GM18861 (cell line): Measurements from ENCODE around the gene KDSR.

Source experiments
- ATAC-seq: cut with Tn5 transposase; IDR thresholded peaks from one replicate; pipeline ENCODE4 v1.9.1; 2021; ENCODE audit not compliant: unreplicated experiment

KDSR gene

DNA sequence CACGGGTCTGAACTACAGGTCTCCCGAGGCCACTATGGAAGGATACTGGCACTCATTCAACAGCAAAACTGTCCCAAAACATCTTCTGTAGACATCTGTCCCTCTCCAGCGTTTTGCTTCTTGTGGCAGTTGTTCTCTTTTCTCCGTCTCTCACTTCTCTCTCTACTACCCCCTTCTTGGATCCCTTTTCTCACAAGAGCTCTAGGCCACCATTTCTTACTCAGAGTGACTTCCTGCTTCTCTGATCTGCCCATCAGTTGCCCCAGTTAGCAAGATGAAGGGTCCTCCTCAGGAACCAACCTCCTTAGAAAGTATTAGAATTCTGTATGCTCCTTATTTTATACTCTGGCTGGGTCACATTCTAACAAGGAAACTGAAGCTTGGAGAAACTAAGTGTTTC lies 80.1 kb downstream of the KDSR start:
- no peak for ATAC-seq

- ATAC-seq = peak; percentile 87
Observed at GRCh38 chr18:63284827-63285733, 81.9 kb downstream of the KDSR start.

GRCh38 chr18:63284173-63284799 lies 82.7 kb downstream of the KDSR start:
- ATAC-seq = no peak

- no peak for ATAC-seq
Observed at GRCh38 chr18:63283305-63284094, 83.5 kb downstream of the KDSR start.

DNA sequence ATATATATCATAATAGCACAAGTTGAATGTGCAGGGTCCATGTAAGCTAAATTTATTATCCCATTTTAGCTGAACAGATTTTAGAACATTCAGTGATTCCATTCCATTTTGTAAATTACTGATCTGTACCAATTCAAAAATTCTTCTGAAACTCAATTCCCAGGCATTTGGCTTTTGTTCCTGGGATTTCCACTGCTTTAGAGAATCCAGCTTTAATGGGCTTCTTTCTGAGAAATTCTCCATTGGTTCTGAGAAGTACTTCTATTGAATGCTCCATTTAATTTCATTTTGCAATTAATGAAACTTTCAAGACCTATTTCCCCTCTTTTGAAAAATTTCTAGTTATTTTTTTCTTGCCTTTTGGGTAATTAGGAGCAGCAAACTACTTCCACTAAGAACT lies 84.2 kb downstream of the KDSR start:
- no peak for ATAC-seq
